ENCODE results near the gene SLC25A22.

SLC25A22 gene

GRCh38 chr11:788953-789940, 8.8 kb downstream of the SLC25A22 start:
- no peak for DNase-seq (ENCODE audit: low spot score)

DNA sequence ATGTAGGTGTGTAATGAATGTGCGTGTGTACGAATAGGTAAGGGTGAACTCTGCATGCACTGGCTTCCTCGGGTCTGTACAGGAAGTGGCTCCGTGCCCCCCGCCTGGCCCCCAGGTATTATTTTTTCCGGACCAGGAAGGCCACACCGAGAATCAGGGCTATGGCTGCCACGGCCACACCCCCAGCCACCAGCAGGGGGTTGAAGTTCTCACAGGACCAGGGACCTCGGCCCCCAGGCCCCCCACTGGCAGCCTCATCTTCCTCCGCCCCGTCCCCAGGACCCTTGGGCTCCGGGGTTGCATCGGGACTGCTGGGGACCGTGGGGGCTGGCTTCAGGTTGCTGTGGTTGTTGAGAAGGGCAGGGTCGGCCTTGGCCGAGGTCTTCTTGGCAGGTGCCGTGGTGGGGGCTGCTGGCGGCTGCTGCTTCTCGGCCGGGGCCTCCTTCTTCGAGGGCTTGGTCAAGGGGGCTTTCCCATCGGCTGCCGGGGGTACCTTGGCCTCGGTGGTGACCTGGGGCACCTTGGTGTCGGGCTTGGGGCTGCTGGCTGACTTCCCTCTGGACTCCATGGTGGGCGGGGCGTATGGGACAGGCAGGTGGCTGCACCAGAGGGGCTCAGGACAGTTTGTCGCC, 10.0 kb downstream of the SLC25A22 start:
- DNase-seq (ENCODE audit: low spot score) = no peak

GRCh38 chr11:787084-787675, 10.9 kb downstream of the SLC25A22 start:
- DNase-seq (ENCODE audit: low spot score) = no peak

DNA sequence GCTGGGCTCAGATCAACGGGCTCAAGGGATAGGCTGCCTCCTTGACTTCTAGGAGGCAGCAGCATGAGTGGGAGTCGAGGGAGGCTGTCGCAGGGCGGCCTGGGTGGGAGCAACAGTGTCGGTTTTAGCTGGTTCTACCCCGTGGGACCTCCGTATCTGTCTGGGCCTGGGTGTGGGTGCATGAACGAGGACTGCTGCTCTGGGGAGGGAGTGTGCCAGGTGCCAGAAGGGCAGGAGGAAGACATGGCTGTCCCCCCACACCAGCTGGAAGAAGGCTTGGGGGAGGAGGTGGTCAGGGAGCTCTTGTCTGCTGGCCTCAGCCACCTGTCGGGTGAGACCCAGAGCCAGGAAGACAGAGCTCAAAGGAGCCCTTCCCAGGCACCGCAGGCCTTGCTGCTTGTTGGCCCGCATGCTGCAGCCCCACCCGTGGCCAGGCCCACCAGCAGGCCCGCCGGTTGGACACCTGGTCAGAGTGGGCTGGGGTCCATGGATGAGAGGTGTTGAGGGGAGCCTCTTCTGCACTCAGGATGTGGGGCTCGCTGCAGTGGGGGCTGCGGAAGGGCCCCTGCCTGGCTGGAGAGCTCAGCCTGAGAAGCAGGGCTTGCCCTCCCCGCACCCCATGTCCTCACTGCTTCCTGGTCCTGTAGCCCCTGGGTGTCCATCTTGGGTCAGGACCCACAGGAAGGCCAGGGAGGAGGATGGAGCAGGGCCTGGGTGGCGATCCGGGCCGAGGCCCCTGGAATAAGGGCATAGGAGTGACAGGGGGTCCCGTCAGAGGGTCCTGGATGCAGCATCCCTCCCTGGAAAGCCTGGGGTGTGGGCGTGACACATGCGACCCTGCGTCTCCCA, 11.6 kb downstream of the SLC25A22 start:
- DNase-seq (ENCODE audit: low spot score) = no peak

DNA sequence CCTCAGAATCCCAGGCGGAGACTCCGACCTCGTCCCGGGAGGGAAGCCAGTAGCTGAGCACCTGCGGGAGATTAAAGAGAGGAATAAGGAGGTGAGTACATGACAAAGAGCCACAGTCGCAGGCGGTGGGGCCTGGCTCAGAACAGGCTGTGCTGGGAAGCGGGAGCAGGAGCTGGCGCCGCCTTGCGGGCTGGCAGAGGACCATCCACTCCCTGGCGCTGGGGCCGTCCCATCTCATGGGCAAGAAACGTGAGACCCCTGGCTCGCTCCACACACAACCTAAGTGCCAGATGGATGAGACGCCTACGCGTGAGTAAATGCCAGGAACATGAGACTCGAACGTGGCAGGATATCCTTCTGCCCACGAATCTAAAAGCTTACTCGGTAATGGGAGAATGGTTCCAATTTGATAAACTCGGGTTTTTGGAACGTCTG, 14.5 kb downstream of the SLC25A22 start:
- DNase-seq (ENCODE audit: low spot score) = peak; percentile 25

- no peak for DNase-seq (ENCODE audit: low spot score)
These were observed 15.6 kb downstream of the SLC25A22 start for GRCh38 chr11:782264-783174.

- no peak for DNase-seq (ENCODE audit: low spot score)
These were observed 18.0 kb downstream of the SLC25A22 start for GRCh38 chr11:779955-780532.

GRCh38 chr11:778976-779954, 18.8 kb downstream of the SLC25A22 start:
- no peak for DNase-seq (ENCODE audit: low spot score)

- DNase-seq (ENCODE audit: low spot score) = peak; percentile 92
These were observed 20.5 kb downstream of the SLC25A22 start, which contains the start of gene GATD1 for GRCh38 chr11:777288-778255. TSS of gene GATD1 (minus strand) at chr11:777487. CDS start at chr11:777462, 25 bp downstream.

GRCh38 chr11:776561-777287, 21.4 kb downstream of the SLC25A22 start:
- DNase-seq (ENCODE audit: low spot score) = no peak

DNA sequence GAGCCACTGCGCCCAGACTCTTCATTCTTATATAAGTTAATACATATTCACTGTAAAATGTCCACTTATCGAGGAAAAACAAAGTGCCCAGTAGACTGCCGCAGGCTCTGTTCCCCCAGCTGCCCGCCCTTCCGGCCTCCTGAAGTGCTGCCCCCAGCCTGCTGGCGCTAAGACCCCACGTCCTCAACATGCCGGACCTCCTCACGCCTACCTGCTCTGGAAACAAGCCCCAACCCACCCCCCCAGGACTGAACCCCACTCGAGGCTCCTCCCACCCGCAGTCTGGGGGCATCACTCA, 21.9 kb downstream of the SLC25A22 start:
- no peak for DNase-seq (ENCODE audit: low spot score)

GRCh38 chr11:774873-775592, 23.0 kb downstream of the SLC25A22 start:
- no peak for DNase-seq (ENCODE audit: low spot score)

GRCh38 chr11:773830-774229, 24.3 kb downstream of the SLC25A22 start:
- DNase-seq (ENCODE audit: low spot score) = no peak

DNA sequence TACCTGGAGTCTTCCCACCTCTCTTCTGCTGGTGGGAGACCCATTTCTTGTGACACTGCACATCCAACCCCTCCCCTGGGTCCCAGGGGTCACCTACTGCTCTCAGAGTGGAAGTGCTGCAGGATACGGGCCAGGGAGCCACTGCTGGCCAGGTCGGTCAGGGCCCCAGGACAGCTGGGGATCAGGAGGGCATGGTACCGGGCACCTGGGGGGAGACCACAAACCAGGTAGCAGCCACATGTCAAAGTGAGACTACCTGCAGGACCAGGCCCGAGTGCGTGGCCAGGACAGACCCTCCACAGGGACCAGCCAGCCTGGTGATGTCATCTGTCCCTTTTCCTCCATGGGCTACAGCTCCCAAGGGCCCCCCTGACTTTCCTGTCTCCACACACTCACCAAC, 24.7 kb downstream of the SLC25A22 start:
- DNase-seq (ENCODE audit: low spot score) = no peak

- no peak for DNase-seq (ENCODE audit: low spot score)
These were observed 25.4 kb downstream of the SLC25A22 start for GRCh38 chr11:772429-773390.

Measured in CD4-positive, alpha-beta T cell treated with Interleukin-15 for 4 hours (primary cell).